ENCODE data around the gene SNX13. TPM values are rescaled to one million over a fixed set of nuclear protein-coding genes. Genes with fewer than 3 reads are reported as not detected.

The SNX13 gene
- total and polyA plus RNA-seq, 8 donors: 5.0 to 31.4 (median 25.0) TPM

- peaks cover 5 to 14% (median 10%) of the 10 kb centered on the region in 3 donors for H3K4me1 ChIP-seq
- no peaks in the 10 kb centered on the region for H3K27me3 ChIP-seq
- TF ChIP-seq, protein P1, sequence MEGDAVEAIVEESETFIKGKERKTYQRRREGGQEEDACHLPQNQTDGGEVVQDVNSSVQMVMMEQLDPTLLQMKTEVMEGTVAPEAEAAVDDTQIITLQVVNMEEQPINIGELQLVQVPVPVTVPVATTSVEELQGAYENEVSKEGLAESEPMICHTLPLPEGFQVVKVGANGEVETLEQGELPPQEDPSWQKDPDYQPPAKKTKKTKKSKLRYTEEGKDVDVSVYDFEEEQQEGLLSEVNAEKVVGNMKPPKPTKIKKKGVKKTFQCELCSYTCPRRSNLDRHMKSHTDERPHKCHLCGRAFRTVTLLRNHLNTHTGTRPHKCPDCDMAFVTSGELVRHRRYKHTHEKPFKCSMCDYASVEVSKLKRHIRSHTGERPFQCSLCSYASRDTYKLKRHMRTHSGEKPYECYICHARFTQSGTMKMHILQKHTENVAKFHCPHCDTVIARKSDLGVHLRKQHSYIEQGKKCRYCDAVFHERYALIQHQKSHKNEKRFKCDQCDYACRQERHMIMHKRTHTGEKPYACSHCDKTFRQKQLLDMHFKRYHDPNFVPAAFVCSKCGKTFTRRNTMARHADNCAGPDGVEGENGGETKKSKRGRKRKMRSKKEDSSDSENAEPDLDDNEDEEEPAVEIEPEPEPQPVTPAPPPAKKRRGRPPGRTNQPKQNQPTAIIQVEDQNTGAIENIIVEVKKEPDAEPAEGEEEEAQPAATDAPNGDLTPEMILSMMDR (IDR thresholded peaks at IDR 0.05): no peak
- ATAC-seq: no peak
- DNase-seq: no peak
- WGBS, 2 donors: 73 to 90% methylated on average over 1 of the region's 1 CpG
- no peak overlapping the region for H3K4me3 ChIP-seq
- H3K27ac ChIP-seq: no peak overlapping the region
- H3K36me3 ChIP-seq: no peaks in the 10 kb centered on the region
- H3K9me3 ChIP-seq: no peaks in the 10 kb centered on the region
- FAIRE-seq: no peak
- intact Hi-C loops (cut with DNase I): no loop called here
Measured at GRCh38 chr7:17900464-17900863, 39.8 kb downstream of the SNX13 start.

DNA sequence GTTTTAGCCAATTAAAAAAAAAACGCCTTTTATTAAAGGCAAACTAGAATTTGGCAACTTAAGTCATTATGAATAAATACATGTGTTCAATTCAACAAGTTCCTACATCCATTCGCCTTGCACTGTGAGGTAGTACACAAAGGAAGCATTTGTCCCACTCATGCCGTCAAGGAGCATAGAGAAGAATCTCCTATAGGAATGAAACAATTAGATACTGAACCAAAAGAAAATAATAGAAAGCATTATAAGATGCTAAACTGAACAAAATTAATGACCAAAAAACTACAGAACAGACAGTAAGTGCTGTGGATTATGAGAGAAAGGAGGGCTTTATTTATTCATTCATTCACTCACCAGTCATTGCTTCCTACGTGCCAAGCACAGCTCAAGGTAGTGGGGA, 42.2 kb downstream of the SNX13 start:
- ATAC-seq (no peak), FAIRE-seq (no peak), DNase-seq (no peak)
- Histone ChIP-seq H3K36me3 (no peaks in the 10 kb centered on the region), H3K9me3 (no peaks in the 10 kb centered on the region), H3K4me3 (no peak overlapping the region), H3K27ac (no peak overlapping the region), H3K4me1 (peaks cover 1 to 9% (median 4%) of the 10 kb centered on the region in 3 donors), H3K27me3 (no peaks in the 10 kb centered on the region)
- intact Hi-C loops (cut with DNase I): no loop called here
- WGBS, 2 donors: 95% methylated on average over 4 of the region's 4 CpGs
- TF ChIP-seq, protein P1 (IDR thresholded peaks at IDR 0.05): no peak

DNA sequence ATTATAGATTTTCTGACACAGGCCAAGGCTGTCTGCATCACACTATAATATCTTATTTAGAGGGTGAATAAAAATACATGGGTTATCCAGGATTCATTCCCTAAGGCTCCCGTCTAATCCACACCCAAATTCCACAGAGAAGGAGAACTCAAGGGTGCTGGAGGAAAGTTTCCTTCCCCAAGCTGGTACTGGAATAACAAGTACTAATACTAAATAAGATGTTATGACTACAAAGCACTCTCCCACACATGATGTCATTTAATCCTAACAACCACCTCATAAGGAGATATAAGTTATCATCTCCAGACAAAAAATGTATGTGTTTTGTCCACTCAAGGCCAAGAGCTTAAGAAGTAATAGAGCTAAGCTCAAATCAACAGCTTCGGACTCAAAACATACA, 53.0 kb downstream of the SNX13 start:
- no peak for ATAC-seq
- TF ChIP-seq, protein P1 (IDR thresholded peaks at IDR 0.05): no peak
- intact Hi-C loops (cut with DNase I): no loop called here
- FAIRE-seq: no peak
- DNase-seq: no peak
- Histone ChIP-seq H3K4me1 (no peaks in the 10 kb centered on the region), H3K4me3 (no peak overlapping the region), H3K27me3 (no peaks in the 10 kb centered on the region), H3K27ac (no peak overlapping the region), H3K9me3 (no peaks in the 10 kb centered on the region), H3K36me3 (peaks cover 0 to 10% (median 0%) of the 10 kb centered on the region in 3 donors)
- 92 to 96% methylated on average over 2 of the region's 2 CpGs for WGBS, 2 donors

DNA sequence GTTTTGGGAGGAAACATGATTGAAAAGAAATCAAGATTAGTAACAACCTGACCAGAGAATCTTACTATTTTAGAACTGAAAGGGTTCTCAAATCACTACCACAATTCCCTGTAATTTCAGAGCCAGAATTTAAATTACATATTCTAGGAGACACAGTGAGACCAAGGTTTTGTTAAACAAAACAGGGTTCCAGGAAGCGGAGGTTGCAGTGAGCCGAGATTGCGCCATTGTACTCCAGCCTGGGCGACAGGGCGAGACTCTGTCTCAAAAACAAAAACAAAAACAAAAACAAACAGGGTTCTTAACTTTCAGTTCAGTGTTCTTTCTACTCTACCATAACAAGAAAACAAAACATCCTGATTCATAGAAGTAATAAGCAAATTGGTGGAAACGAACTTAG, 57.6 kb downstream of the SNX13 start:
- Histone ChIP-seq H3K27ac (no peak overlapping the region), H3K27me3 (no peaks in the 10 kb centered on the region), H3K36me3 (peaks cover 0 to 10% (median 0%) of the 10 kb centered on the region in 3 donors), H3K4me1 (no peaks in the 10 kb centered on the region), H3K4me3 (no peak overlapping the region), H3K9me3 (no peaks in the 10 kb centered on the region)
- TF ChIP-seq, protein P1 (IDR thresholded peaks at IDR 0.05): no peak
- DNase-seq: no peak
- WGBS, 2 donors: 95 to 96% methylated on average over 6 of the region's 6 CpGs
- FAIRE-seq: no peak
- no peak for ATAC-seq
- intact Hi-C loops (cut with DNase I): no loop called here

DNA sequence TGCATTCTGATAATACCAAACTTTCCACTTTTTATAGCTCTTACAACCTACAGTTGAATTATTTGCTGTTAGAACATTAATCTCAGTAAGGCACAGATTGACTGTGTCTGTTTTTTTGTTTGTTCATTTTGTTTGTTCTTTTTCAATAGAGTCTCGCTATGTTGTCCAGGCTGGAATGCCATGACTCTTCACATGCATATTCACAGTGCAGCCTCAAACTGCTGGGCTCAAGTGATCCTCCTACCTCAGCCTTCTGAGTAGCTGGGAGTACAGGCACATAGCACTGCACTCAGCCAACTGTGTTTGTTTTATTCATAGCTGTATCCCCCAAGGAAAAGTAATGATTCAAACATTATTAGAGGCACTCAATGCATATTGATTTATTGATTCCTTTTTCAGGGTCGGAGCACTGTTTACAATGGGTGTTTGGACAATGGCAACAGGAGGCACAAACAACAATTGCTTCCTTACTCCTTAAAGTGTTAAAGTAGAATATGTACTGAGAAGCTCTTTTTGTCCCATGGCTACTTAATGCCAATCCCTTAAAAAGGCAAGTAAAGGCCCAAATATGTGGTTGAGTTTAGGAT, 61.1 kb downstream of the SNX13 start:
- Histone ChIP-seq H3K4me1 (no peaks in the 10 kb centered on the region), H3K36me3 (peaks cover 0 to 10% (median 0%) of the 10 kb centered on the region in 3 donors), H3K27me3 (no peaks in the 10 kb centered on the region), H3K9me3 (no peaks in the 10 kb centered on the region), H3K4me3 (no peak overlapping the region), H3K27ac (no peak overlapping the region)
- ATAC-seq (no peak), FAIRE-seq (no peak), DNase-seq (no peak)
- intact Hi-C loops (cut with DNase I): no loop called here
- WGBS, 2 donors: 54 to 67% methylated on average over 2 of the region's 2 CpGs
- TF ChIP-seq, protein P1 (IDR thresholded peaks at IDR 0.05): no peak

Measured in pancreas (tissue), 10 donors.